IMR-90 (cell line): ENCODE data around the gene ADAMTS19. TPM values are rescaled to one million over a fixed set of nuclear protein-coding genes. Genes with fewer than 3 reads are reported as not detected.

Experiments used
- ATAC-seq: fragments of 200-7000 bp; cut with Tn5 transposase; 2 replicates; pipeline ENCODE4 v1.9.1; 2020; ENCODE audit warnings: low read depth, mild to moderate bottlenecking, moderate library complexity
- BruUV-seq: library from RNA; stranded (reverse); fragments of 400-500 nt; replicated peaks from 2 replicates; lab custom pipeline; 2021; lab: Mats Ljungman, UMichigan
- CTCF ChIA-PET: fragments of 300-600 bp; formaldehyde crosslinking; extraction: SDS; loops from one replicate; lab custom pipeline; 2021; ENCODE audit warnings: antibody characterized with exemption; lab: Yijun Ruan, JAX
- POLR2A ChIA-PET: fragments of 300-600 bp; sonication (Branson Sonifier 250); formaldehyde crosslinking; loops from one replicate; lab custom pipeline; 2022; ENCODE audit warnings: antibody characterized with exemption; ENCODE audit not compliant: unreplicated experiment; lab: Charles Lee
- DNase-seq: peaks from one replicate; pipeline ENCODE4 v3.0.0; 2013
- H2AFZ ChIP-seq: replicated peaks from 2 replicates; pipeline ENCODE3; 2013; ENCODE audit warnings: low read length, mild to moderate bottlenecking; ENCODE audit not compliant: poor library complexity
- H2AK5ac ChIP-seq: 2 replicates; pipeline ENCODE4 v1.6.1; 2013; ENCODE audit warnings: low read depth, low read length, inconsistent platforms
- H2AK9ac ChIP-seq: replicated peaks from 2 replicates; pipeline ENCODE3; 2013; ENCODE audit warnings: mild to moderate bottlenecking, low read depth, low read length, moderate library complexity; ENCODE audit not compliant: poor library complexity
- H2BK120ac ChIP-seq: 2 replicates; pipeline ENCODE4 v1.6.1; 2013; ENCODE audit warnings: low read depth, low read length, inconsistent platforms
- H2BK15ac ChIP-seq: 3 replicates; pipeline ENCODE4 v1.6.1; 2013; ENCODE audit warnings: low read depth, low read length, inconsistent platforms
- H2BK20ac ChIP-seq: 2 replicates; pipeline ENCODE4 v1.6.1; 2013; ENCODE audit warnings: low read depth, mild to moderate bottlenecking, inconsistent platforms, low read length, moderate library complexity
- H2BK5ac ChIP-seq: 2 replicates; pipeline ENCODE4 v1.6.1; 2013; ENCODE audit warnings: mild to moderate bottlenecking, low read depth, low read length, inconsistent platforms; ENCODE audit not compliant: poor library complexity, severe bottlenecking
- H3K14ac ChIP-seq: replicated peaks from 2 replicates; pipeline ENCODE4 v1.6.1; 2013; ENCODE audit warnings: low read depth, low read length, inconsistent platforms
- H3K18ac ChIP-seq: 2 replicates; pipeline ENCODE4 v1.6.1; 2013; ENCODE audit warnings: low read depth, low read length, control low read depth
- H3K23ac ChIP-seq: 2 replicates; pipeline ENCODE4 v1.6.1; 2013; ENCODE audit warnings: low read depth, low read length, inconsistent platforms
- H3K27ac ChIP-seq: 2 replicates; pipeline ENCODE4 v1.5.1; 2013; ENCODE audit warnings: mild to moderate bottlenecking, control low read depth, low read length; ENCODE audit not compliant: insufficient read depth
- H3K27me3 ChIP-seq: 2 replicates; pipeline ENCODE4 v1.6.1; 2013; ENCODE audit warnings: low read length; ENCODE audit not compliant: control insufficient read depth, insufficient read depth
- H3K36me3 ChIP-seq: 2 replicates; pipeline ENCODE4 v1.6.1; 2013; ENCODE audit warnings: low read length, mixed read lengths; ENCODE audit not compliant: control insufficient read depth, insufficient read depth
- H3K4ac ChIP-seq: 2 replicates; pipeline ENCODE4 v1.6.1; 2013; ENCODE audit warnings: low read depth, low read length, inconsistent platforms
- H3K4me1 ChIP-seq: 2 replicates; pipeline ENCODE4 v1.6.1; 2013; ENCODE audit warnings: low read length, mixed read lengths; ENCODE audit not compliant: control insufficient read depth, insufficient read depth
- H3K4me2 ChIP-seq: 2 replicates; pipeline ENCODE4 v1.6.1; 2013; ENCODE audit warnings: low read depth, mild to moderate bottlenecking, control low read depth, low read length, moderate library complexity
- H3K4me3 ChIP-seq: 2 replicates; pipeline ENCODE4 v1.5.1; 2013; ENCODE audit warnings: low read depth, mild to moderate bottlenecking, control low read depth, low read length, moderate library complexity; ENCODE audit not compliant: insufficient read depth
- H3K56ac ChIP-seq: 2 replicates; pipeline ENCODE4 v1.6.1; 2013; ENCODE audit warnings: low read length, inconsistent platforms; ENCODE audit not compliant: insufficient read depth; ENCODE audit errors: extremely low read depth
- H3K79me1 ChIP-seq, 2 experiments: 2 replicates each; pipeline ENCODE4 v1.6.1; 2013; ENCODE audit warnings: low read length in 2 of 2, inconsistent platforms in 1 of 2, low read depth in 1 of 2
- H3K9ac ChIP-seq: 2 replicates; pipeline ENCODE4 v1.6.1; 2013; ENCODE audit warnings: low read depth, low read length, control low read depth
- H3K9me1 ChIP-seq: 2 replicates; pipeline ENCODE4 v1.6.1; 2013; ENCODE audit warnings: low read length, inconsistent platforms; ENCODE audit not compliant: insufficient read depth
- H3K9me3 ChIP-seq: 2 replicates; pipeline ENCODE4 v1.6.1; 2013; ENCODE audit warnings: low read length; ENCODE audit not compliant: control insufficient read depth, insufficient read depth
- H4K20me1 ChIP-seq: 2 replicates; pipeline ENCODE4 v1.6.1; 2013; ENCODE audit warnings: low read length, inconsistent platforms; ENCODE audit not compliant: insufficient read depth
- H4K5ac ChIP-seq: 2 replicates; pipeline ENCODE4 v1.6.1; 2013; ENCODE audit warnings: mild to moderate bottlenecking, low read depth, low read length, control low read depth
- H4K8ac ChIP-seq, 2 experiments: 2 replicates each; pipeline ENCODE4 v1.6.1; 2013; ENCODE audit warnings: low read depth in 2 of 2, low read length in 2 of 2, control low read depth in 1 of 2, inconsistent platforms in 1 of 2
- H4K91ac ChIP-seq: 2 replicates; pipeline ENCODE4 v1.6.1; 2013; ENCODE audit warnings: low read depth, low read length, inconsistent platforms; ENCODE audit not compliant: insufficient read depth
- BHLHE40 ChIP-seq: fragments of 150-350 bp; IDR thresholded peaks from 2 replicates; pipeline ENCODE4 v1.6.1; 2016; ENCODE audit warnings: mild to moderate bottlenecking, low read depth, low read length
- CEBPB ChIP-seq: IDR thresholded peaks from 2 replicates; pipeline ENCODE4 v1.6.1; 2012; ENCODE audit warnings: low read depth, low read length, improper control_type of control experiment
- CHD1 ChIP-seq: IDR thresholded peaks from 2 replicates; pipeline ENCODE4 v1.6.1; 2012; ENCODE audit warnings: low read depth, low read length, improper control_type of control experiment
- ELK1 ChIP-seq: fragments of 150-350 bp; IDR thresholded peaks from 2 replicates; pipeline ENCODE4 v1.6.1; 2016; ENCODE audit warnings: low read depth, mild to moderate bottlenecking, low read length, moderate library complexity, borderline replicate concordance
- FOS ChIP-seq: fragments of 150-350 bp; IDR thresholded peaks from 2 replicates; pipeline ENCODE4 v1.6.1; 2016; ENCODE audit warnings: low read depth, low read length
- MAFK ChIP-seq: IDR thresholded peaks from 2 replicates; pipeline ENCODE4 v1.6.1; 2012; ENCODE audit warnings: low read depth, low read length, improper control_type of control experiment
- MAZ ChIP-seq: IDR thresholded peaks from 2 replicates; pipeline ENCODE4 v1.6.1; 2012; ENCODE audit warnings: low read depth, mild to moderate bottlenecking, low read length, improper control_type of control experiment, moderate library complexity, borderline replicate concordance
- MXI1 ChIP-seq: IDR thresholded peaks from 2 replicates; pipeline ENCODE4 v1.6.1; 2012; ENCODE audit warnings: low read depth, mild to moderate bottlenecking, low read length, moderate library complexity, borderline replicate concordance
- NFE2L2 ChIP-seq: fragments of 150-350 bp; IDR thresholded peaks from 2 replicates; pipeline ENCODE4 v1.6.1; 2016; ENCODE audit warnings: low read depth, mild to moderate bottlenecking, low read length
- POLR2A ChIP-seq: IDR thresholded peaks from 2 replicates; pipeline ENCODE4 v1.6.1; 2012; ENCODE audit warnings: mild to moderate bottlenecking, low read depth, low read length
- RAD21 ChIP-seq: IDR thresholded peaks from 2 replicates; pipeline ENCODE4 v1.6.1; 2012; ENCODE audit warnings: low read length, improper control_type of control experiment
- RCOR1 ChIP-seq: IDR thresholded peaks from 2 replicates; pipeline ENCODE4 v1.6.1; 2012; ENCODE audit warnings: mild to moderate bottlenecking, low read length, improper control_type of control experiment; ENCODE audit not compliant: insufficient replicate concordance
- RFX5 ChIP-seq: IDR thresholded peaks from 2 replicates; pipeline ENCODE4 v1.8.0; 2012; ENCODE audit warnings: low read depth, mild to moderate bottlenecking, low read length, moderate library complexity
- SMC3 ChIP-seq: fragments of 150-350 bp; IDR thresholded peaks from 2 replicates; pipeline ENCODE4 v1.6.1; 2016; ENCODE audit warnings: low read depth, mild to moderate bottlenecking, antibody characterized with exemption, low read length, moderate library complexity
- WGBS, 2 experiments: methylation state at CpG; one replicate each; pipeline versions ENCODE4 v1.1.5 to v1.1.7; 2013; ENCODE audit warnings: missing lambda C conversion rate in 2 of 2; ENCODE audit not compliant: insufficient read length in 1 of 2; ENCODE audit errors: extremely low coverage in 2 of 2; 5-methylcytosine and 5-hydroxymethylcytosine counted together
- dilution Hi-C: fragments of 300-500 bp; cut with HindIII; formaldehyde crosslinking; loops from one replicate; pipeline ENCODE4 v1.14.3; 2018; ENCODE audit warnings: low sequenced_read_pairs; ENCODE audit not compliant: unreplicated experiment
- in situ Hi-C: fragments of 300-500 bp; cut with MboI; formaldehyde crosslinking; loops from 3 replicates; pipeline ENCODE4 v1.14.3; 2019; ENCODE audit warnings: low sequenced_read_pairs, inconsistent platforms, mixed read lengths
- intact Hi-C: fragments of 100-400 bp; cut with micrococcal nuclease; formaldehyde crosslinking; loops from 2 replicates; pipeline ENCODE4 v1.10.0; 2022
- polyA plus RNA-seq, 3 experiments: library from polyadenylated mRNA; depleted of rRNA; stranded (reverse); fragments of >200 nt; gene quantifications; 2 replicates each; pipeline ENCODE4 v1.2.3, GENCODE V29; 2012; ENCODE audit warnings: low replicate concordance in 1 of 3
- total RNA-seq: library from RNA; depleted of rRNA; stranded (reverse); fragments of >200 nt; gene quantifications from 2 replicates; pipeline ENCODE4 v1.2.3, GENCODE V29; 2012
- TF ChIP-seq, protein P1 (sequence below): fragments of 150-350 bp; IDR thresholded peaks from 2 replicates; pipeline ENCODE4 v1.6.1; 2017; ENCODE audit warnings: mild to moderate bottlenecking, antibody characterized with exemption, low read length, low read depth

ADAMTS19 gene
- total and polyA plus RNA-seq, 2 of the 4 experiments (the other 2 are of a cell fraction), result under 0.01 to 0.17 TPM

DNA sequence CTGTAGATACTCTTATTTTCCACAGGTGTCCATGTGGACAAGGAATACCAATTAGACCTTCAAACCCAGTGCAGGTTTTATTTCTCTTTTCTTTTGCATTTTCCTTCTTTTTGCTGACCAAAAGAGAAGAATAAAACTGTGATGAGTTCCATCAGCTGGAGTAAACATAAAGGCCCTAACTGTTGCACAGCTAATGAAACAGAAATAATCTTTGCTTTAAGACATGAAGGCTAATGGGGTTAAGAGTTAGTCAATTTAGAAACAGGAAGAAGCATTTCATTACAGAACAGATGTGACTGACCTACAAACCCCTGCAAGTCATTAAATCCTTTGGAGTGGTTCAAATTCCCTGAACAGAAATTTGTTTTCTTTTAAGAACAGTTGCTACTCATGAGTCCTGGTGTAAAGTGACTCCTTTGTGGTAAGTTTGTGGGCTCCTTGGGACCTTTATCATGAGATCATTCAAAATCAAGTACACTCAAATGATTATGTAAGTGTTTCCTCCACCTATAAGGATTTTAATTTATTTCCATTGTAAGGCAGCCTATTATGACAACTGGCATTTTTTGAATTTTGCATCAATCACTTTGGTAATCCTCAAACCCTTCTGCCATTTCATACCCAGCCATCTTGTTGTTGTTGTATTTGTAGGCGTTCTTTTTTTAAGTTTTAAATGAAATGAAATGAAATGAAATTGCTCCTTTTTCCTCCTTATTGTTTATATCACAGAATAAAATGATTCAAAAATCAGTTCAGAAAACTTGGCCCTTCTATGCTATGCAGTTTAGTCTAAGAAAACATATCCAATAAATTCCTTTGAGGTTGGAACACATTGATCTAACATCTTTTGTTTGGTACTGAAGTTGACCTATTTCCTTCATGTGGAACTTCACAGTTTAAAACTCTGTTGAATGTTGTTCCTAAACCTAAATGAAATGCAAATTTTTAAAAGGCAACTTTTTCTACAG, 289.1 kb downstream of the ADAMTS19 start:
- Histone ChIP-seq H2AFZ (no peak overlapping the region), H3K9ac (no peak overlapping the region), H4K8ac (no peak overlapping the region), H4K5ac (no peak overlapping the region), H3K9me1 (no peaks in the 10 kb centered on the region), H2BK120ac (no peak overlapping the region), H3K18ac (no peak overlapping the region), H3K4ac (no peak overlapping the region), H3K23ac (no peak overlapping the region), H3K27ac (no peak overlapping the region), H3K27me3 (no peaks in the 10 kb centered on the region), H2AK9ac (no peak overlapping the region), H3K36me3 (no peaks in the 10 kb centered on the region), H4K91ac (no peak overlapping the region), H3K14ac (no peak overlapping the region), H3K56ac (no peak overlapping the region), H3K4me1 (no peaks in the 10 kb centered on the region), H2BK5ac (no peak overlapping the region), H2BK20ac (no peak overlapping the region), H2BK15ac (no peak overlapping the region), H2AK5ac (no peak overlapping the region), H4K20me1 (no peaks in the 10 kb centered on the region), H3K4me3 (no peak overlapping the region), H3K9me3 (no peaks in the 10 kb centered on the region), H3K79me1 (no peaks in the 10 kb centered on the region), H3K4me2 (no peak overlapping the region)
- intact Hi-C loops (no loop called here), dilution Hi-C loops (no loop called here), in situ Hi-C loops (no loop called here)
- no TSS peak for BruUV-seq
- WGBS, 2 experiments, result no CpG with 5 or more reads among the region's 1 CpG
- ChIA-PET CTCF (interaction anchor here (0.9 kb wide), 1 partner anchor 19 kb away, joined by 3 read pairs; no protein-coding TSS in a partner anchor), POLR2A (no interaction called here)
- ATAC-seq, result no peak
- DNase-seq, result no peak
- no peak for TF ChIP-seq RFX5
- no peak for TF ChIP-seq POLR2A
- no peak for TF ChIP-seq NFE2L2
- no peak for TF ChIP-seq CEBPB
- no peak for TF ChIP-seq MAZ
- no peak for TF ChIP-seq ELK1
- TF ChIP-seq MAFK, result no peak
- no peak for TF ChIP-seq RAD21
- TF ChIP-seq, protein P1, sequence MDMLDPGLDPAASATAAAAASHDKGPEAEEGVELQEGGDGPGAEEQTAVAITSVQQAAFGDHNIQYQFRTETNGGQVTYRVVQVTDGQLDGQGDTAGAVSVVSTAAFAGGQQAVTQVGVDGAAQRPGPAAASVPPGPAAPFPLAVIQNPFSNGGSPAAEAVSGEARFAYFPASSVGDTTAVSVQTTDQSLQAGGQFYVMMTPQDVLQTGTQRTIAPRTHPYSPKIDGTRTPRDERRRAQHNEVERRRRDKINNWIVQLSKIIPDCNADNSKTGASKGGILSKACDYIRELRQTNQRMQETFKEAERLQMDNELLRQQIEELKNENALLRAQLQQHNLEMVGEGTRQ, result no peak
- TF ChIP-seq RCOR1, result no peak
- no peak for TF ChIP-seq FOS
- TF ChIP-seq SMC3, result no peak
- TF ChIP-seq BHLHE40, result no peak
- TF ChIP-seq MXI1, result no peak
- TF ChIP-seq CHD1, result no peak
